ENCODE data around the gene AGO1.
A peak's percentile ranks its signal among the peaks of the same experiment; 100 is the strongest.
"Not testable (repeated sequence)": the region's sequence is repeated elsewhere in the genome, so short reads cannot be mapped to it uniquely, and the experiment has no call there.

Gene AGO1

DNA sequence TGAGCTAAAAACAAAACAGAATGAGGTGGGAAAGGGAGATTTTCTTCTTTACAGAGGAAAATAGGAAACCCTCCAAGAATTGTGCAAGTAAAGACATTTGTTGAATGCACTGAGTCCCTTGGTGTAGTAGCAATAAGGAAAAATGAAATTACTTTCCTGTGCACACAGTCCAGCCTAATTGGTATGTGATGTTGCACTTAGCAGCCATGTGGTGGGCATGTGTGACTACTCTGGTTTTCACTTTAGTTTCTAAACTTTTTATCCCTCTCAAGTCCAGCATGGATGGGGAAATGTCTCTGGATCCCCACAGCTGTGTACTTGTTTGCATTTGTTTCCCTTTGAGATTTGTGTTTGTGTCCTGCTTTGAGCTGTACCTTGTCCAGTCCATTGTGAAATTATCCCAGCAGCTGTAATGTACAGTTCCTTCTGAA, 40.8 kb downstream of the AGO1 start:
- no peak for DNase-seq

DNA sequence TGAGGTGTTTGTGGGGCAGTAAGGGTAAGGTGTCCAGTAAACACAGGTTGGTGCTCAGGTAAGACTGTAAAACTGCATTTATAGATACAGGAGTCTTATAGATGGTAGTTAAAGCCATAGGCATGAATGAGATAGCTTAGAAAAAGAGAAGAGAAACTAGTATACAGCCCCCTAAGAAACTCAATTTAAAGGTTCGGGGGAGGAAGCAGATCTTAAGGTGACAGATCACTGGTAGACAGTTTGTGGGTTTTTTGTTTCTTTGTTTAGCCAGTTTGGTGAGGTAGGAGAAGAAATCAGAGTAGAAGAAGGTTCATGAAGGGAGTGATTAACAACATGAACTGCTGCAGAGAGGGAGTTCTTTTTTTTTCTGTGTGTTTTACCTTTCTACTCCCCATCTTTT, 41.8 kb downstream of the AGO1 start:
- no peak for DNase-seq

DNA sequence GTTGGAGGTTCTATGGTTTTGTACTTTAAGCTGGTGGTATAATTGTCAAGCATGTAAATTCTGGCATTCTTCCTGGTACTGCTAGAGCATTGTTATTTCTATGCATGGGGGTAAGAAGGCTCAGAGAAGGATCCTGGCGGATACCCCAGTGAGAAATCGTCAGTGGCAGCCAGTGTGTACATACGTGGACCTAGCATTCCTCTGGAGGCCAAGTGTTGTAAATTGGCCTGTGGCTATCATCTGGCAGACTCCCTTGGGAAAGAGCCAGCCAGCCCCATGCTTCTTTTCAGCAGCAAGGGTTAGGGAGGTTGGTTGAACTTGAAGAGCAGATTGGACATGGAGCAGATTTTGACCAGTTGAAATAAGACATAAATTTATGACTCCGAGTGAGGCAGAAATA, 42.7 kb downstream of the AGO1 start:
- no peak for DNase-seq

DNA sequence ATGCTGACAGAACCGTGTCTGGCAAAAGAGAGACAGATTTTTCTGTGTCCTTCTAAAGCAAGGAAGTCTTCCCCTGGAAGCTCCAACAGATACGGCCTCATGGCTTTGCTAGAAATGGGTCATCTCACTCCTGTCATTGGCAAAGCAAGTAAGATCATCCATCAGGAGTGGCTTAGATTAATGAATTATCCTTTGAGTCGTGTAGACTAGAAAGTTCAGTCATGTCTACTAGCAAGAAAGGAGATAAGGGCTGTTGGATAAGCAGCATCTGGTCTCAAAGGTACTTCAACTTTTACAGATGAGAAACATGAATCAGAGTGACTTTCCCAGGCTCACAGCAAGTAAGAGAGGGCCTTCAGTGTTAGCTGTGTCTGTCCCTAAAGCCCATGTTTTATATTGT, 44.5 kb downstream of the AGO1 start:
- no peak for DNase-seq

DNA sequence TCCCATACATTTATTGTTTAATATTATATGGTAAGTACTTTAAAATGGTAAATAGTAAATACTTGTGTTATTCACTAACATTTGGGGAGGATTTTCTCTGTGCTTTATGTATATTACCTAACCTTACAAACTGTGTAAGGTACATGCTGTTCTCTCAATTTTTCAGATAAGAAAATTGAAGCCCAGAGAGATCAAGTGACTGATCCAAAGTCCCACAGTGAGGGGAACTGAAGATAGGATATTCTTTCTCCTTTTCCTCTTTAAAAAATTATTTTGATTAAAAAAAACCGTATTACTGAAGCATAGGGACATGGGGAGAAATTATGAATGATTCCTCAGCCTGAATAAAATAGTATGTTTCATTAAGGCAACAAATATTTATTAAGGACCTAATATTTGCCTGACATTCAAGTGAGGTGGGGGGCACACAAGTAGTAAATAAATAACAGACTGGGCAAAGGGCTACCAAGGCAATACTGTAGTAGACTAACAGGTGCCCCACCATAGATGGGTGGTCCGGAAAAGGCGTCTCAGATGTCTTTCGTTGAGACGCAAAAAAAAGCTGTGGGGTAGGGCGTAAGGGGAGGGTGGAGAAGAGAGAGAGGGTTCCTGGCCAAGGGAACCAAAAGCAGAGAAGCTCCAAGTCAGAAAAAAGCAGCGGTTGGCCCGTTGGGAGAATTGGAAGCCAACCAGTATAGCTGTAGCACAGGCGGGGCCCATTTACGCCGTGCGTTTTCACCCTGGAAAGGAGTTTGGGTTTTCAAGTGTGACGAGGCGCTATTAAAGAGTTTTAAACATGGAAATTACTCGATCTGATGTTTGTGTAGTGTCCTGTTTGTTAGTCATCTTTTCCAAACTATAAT, 47.0 kb downstream of the AGO1 start:
- DNase-seq: peak in 4 of 5 experiments; percentile 5 to 45 (median 30)

DNA sequence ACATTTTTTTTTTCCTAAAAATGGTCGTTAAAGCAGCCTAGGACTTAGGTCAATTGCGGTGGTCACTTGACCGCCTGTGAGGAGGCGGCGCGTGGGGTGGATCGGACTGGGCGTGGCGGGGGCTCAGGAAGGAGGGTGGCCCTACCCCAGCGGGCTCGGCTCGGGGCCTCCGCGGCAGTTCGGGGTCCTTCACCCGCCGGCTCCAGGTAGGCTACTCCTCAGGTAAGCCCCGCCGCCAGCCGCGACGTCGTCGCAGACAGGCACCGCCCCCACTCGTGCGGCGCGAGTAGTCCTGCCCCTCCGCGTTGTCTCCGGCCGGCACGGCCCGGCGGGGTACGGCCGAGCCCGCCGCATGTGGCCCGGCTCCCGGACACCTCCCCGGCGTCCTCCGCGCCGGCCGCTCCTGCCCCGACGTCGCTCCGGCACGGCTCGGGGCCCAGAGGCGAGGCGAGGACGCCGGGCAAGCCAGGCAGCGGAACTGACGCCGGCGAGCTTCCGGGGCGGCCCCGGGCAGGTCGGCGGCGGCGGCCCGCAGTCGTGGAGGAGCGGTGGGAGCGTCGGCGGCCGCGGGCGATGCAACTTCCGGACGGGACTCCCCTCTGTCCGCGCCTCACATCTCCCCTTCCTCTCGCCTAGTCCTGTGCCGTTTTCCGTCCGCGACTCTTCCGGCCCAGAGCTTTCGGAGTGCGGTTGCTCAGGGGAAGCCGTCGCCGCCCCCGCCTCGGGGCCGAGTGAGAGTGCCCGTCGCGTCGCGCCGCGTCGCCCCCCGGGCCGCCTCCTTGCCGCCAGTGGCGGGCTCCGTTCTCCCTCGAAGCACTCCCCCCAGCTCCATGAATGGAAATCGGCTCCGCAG, 47.8 kb downstream of the AGO1 start, which contains the start of gene AGO3:
Gene AGO3 (plus strand): TSS at position 513 of the 853 bp plus-strand sequence. CDS start 322 bp downstream, at position 835.
- DNase-seq: peak; percentile 71 to 97 (median 87)

DNA sequence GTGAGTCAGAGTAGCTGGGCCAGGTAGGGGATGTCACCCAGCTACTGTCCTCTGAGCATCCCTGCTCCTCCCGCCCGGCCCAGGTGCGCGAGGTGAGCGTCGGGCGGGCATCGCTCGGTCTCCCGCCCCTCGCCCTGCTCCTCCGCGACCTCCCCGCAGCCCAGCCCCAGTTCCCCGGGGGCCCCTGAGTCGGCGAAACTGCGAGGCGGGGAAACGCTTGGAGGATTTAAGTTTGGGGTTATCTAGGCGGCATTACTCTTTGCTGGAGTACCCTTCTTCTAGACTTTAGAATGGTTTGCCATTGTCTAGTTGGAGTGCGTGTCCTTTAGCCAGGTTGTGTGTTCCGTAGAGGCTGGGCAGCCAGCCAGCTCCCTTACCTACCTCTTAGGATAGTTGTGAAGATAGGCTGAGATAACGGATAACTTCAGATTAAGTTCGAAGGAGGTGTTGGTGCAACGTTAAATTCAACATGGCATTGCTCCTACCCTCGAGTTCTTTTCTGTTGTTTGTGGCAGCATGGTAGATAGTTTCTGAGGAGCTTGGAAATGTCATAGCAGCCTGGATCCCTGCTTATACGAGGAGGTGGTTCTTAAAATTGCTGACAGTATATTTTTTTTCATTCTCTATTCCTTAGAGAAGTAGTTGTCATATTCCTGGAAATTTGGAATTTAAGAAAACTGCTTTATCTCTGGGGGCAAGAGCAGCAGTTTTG, 48.6 kb downstream of the AGO1 start:
- DNase-seq: peak in 1 of 5 experiments; percentile 39

DNA sequence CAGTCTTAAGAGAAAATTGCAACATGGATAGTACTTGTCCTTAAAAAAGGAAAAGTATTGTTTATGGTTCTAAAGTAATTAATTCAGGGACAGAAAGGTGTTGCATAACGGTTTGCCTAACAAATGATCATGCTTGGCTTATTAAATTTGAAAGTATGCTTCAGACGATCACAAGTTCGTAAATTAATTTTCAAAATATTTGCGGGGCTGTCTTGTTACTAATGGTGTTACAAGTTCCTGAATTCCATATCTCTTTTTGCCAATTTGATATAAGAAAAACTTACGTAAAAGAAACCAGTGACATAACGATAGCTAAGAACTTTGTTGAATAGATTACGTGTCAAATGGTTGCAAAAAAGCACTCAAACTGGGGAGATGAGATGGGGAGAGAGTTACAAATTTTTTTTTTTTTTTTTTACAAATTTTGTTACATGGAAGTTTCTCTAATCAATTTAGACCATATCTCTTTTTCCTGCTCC, 49.2 kb downstream of the AGO1 start:
- DNase-seq: no peak

DNA sequence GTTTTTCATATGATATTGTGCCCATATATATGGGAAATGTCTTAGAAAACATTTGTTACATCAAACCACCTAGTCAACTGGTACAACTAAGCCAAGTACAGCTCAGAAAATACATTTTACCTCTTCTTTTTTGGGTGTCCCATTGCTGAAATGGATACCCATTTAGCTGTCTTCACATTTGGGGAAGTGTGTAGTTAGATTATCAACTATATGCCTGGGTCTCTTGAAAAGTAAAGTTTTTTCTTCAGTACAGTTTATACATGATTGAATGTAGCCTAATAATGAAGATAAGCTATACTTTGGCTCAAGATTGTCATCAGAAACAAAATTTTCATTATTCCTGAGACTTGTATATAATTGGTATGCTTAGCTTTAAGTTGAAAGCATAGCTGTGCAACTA, 49.9 kb downstream of the AGO1 start:
- no peak for DNase-seq

DNA sequence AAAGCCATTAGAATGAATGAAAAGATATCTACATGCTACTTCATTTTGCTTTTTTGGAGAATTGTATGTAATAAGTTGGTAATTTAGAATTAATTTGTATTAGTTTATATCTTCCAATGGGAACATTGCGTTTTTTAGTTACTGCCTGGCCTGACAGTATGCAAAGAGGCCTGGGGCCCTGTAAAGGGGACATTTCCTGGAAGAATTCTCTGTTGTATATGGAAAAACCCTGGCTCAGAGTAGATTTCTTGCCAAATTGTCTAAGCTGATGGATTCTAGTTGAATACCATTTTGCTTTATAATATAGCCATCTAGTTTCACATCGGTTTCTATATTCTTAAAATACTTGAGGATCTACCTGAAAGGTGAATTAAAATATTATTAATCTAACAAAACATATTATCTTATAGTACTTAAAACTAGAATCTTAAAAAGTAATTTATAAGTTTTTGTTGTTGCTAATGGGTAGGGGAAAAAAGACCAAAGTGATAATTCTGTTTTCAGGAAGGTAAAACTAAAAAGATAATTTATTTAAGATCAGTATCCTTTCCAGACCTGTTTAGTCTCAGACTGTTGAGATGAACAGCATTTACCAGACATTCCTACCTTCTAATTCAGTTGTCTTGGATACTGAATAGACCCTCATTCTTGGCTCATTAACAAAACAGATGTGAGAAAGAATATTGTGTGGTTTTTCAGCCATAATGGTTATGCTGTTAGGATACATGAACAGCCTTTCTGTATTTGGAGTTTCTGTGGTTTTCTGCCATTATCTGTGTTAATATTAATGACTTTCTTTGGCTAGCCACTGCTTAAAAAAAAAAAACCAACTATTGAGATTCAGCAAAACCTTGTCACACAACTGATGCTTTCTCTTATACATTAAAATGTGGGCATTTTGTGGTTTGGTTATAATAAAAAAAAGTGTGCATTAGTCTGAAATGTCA, 52.7 kb downstream of the AGO1 start:
- no peak for DNase-seq

DNA sequence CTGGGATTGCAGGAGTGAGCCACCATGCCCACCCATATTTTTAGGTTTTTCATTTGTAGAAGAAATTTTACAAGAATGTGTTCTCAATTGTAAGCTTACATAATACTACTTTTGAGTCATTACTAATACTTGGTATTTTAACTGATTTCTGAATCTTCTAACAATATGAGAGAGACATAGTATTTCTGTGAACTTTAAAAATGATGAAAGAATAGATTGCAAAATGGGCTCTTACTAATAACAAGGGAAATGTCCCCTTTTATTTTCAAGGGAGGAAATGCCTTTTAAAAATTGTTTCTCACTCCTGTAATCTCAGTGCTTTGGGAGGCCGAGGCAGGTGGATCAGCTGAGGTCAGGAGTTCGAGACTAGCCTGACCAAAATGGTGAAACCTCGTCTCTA, 53.8 kb downstream of the AGO1 start:
- no peak for DNase-seq

DNA sequence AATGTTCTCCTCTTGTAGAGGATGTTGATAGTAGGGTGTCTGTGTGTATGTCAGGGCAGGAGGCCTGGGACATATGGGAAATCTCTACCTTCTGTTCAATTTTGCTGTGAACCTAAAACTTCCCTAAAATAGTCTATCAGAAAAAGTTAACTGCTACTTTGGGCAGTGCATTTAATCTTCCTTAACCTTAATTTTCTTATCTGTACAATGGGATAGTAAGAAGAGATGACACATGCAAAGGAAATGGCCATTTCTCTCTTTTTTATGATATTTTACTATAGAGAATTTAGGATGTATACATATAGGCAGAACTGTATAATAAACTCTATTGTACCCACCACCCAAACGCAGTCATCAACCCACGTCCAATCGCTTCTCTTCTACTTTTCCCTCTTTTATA, 56.5 kb downstream of the AGO1 start:
- DNase-seq: no peak

DNA sequence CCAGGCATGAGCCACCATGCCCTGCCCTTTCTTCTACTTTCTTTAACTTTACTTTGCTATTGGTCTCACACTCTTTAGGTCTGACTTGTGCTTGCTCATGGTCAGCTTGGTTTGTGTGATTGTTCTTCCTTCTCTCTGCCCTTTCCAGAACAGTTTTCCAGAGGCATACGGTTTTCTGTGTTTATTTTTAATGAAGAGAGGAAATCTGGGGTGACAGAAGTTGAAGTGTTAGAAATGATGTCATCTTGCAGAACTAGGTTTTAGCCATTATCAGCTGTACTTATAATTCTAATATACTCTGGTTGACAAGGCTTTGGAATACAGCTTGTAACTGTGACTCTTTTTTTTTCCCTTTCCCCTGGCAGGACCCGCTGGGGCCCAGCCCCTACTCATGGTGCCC, 62.3 kb downstream of the AGO1 start:
- no peak for DNase-seq

DNA sequence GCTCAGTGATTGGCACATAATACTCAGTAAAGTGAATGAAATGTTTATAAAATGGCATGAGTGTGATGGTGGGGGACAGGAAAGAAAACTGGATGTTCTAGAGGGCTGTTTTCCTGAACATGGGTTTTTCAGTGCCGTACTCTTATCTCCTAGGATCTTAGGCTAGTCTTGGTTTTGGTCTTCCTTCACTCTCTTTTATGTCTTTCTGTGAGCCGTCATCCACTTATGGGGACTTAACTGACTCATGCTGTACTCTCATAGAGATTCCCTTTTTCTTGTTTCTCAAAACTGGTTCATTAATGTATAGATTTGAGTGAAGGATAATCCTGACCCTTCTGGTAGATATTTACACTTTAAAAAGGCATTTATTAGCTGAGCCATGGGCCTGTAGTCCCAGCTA, 64.5 kb downstream of the AGO1 start:
- DNase-seq: peak in 1 of 5 experiments; percentile 59

DNA sequence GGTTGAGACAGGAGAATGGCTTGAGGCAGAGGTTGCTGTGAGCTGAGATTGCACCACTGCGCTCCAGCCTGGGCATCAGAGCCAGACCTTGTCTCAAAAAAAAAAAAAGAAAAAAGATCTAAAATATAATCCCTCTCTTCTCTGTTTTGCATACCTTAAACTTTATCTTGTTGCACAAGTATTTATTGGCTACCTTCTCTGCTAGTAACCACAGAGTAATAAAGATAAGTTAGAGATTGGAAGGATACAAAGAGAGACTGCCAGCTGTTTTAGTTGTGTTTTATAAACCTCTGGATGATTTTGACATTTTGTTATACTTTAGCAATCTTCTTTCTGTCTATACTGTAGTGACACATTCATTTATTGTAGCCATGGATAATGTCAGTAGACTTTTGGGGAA, 75.5 kb downstream of the AGO1 start:
- no peak for DNase-seq

DNA sequence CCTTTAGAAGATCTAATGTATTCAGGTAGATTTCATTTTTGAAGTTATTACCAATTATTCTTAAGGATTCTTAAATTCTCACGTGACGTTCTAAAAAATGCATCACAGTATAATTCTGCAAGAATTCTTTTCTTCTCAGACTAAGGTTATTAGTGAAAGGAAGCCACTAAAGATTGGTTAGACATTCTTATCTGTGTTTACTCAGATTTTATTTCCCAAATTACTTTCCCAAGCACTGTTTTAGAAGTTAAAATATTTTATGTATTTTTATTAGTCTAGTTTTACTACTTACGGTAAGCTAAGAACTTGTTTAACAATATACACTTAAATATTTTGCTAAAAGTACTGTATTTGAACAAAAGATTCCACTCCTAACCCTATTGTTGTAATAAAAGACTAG, 76.3 kb downstream of the AGO1 start:
- no peak for DNase-seq

DNA sequence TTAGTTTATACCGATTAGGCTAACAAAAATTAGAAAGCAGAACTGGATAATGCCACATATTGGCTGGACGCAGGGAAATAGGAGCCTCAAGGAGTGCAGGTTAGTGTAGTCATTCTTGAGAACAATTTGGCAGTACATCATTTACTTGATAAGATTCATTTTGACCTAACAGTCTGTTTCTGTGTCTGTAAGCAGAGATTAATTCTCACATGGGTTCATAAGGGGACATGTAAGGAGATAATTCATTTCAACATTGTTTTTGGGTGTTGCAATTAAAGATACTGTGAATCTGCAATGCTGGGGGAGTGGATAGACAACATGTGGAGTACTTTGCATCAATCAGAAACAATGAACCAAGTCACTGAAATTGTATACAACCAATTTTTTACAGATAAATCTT, 79.9 kb downstream of the AGO1 start:
- no peak for DNase-seq

DNA sequence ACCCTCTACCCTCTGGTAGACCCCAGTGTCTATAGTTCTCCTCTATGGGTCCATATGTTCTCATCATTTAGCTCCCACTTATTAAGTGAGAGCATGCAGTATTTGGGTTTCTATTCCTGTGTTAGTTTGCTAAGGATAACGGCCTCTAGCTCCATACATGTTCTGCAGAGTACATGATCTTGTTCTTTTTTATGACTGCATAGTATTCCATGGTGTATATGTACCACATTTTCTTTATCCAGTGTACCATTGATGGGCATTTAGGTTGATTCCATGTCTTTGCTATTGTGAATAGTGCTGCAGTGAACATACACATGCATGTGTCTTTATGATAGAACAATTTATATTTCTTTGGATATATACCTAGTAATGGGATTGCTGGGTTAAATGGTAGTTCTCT, 81.3 kb downstream of the AGO1 start:
- not testable (repeated sequence) for DNase-seq

DNA sequence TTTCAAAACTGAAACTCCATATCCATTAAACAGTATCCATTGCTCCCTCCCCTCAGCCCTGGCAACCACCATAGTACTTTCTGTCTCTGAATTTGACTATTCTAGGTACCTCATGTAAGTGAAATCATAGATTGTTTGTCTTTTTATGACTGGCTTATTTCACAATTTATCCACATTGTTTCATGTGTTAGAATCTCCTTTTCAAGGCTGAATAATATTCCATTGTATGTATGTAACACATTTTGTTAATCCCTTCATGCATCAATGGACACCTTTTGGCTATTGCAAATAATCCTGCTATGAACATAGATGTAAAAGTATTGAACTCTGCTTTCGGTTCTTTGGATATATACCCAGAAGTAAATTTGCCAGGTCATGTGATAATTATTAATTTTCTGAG, 85.4 kb downstream of the AGO1 start:
- no peak for DNase-seq

DNA sequence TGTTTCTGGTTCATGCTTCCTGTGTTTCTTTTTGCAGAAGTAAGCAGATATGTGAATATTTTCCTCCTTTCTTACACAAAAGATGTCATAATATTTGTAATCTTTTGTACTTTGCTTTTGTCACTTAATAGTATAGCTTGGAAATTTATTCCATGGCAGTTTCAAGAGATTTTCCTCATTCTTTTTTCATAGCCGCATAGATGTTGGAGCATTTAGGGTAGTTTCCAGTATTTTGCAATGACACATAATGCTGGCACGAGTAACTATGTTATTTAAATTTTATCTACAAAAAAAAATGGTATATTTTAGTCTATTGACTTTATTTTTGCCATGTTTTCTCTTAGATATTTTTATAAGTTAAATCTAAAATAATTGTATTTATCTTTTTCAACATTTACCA, 88.6 kb downstream of the AGO1 start:
- DNase-seq: no peak

DNA sequence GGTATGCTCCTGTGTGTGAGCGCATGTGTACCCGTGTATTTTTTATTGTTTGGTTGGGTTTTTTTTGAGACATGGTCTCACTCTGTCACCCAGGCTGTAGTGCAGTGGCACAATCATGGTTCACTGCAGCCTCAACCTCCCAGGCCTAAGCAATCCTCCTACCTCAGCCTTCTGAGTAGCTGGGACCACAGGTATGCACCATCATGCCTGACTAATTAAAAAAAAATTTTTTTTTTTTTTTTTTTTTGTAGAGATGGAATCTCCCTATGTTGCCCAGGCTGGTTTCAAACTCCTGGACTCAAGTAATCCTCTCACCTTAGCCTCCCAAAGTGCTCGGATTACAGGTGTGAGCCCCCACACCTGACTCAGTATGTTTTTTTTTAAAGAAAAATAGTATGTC, 89.6 kb downstream of the AGO1 start:
- not testable (repeated sequence) for DNase-seq

DNA sequence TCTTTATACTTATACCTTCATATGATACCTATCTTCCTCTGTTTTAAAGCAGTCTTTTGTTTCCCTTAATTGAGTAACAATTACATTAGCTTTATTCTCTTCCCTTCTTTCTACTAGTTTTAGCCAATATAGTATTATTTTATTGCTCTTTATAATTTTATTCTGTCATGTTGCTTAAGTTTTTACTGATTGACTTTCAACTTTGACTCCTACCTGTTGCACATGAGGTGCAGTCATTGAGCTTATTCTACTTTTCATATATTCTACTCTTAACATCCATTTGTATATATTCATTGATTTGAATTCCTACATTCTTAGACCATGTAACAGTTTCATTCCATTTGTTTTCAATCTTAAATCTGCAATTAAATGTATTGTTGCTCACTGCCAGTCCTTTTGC, 97.1 kb downstream of the AGO1 start:
- no peak for DNase-seq
